ENCODE measurements around the gene TDRD9. TPM values are rescaled to one million over a fixed set of nuclear protein-coding genes. Genes with fewer than 3 reads are reported as not detected.

TDRD9 gene
- total RNA-seq, 1 donor from 2014 or later: 0.75 TPM

- no peak for ATAC-seq
These were observed 46.3 kb downstream of the TDRD9 start for GRCh38 chr14:103974575-103974974.

GRCh38 chr14:103980623-103981238 lies 52.5 kb downstream of the TDRD9 start:
- DNase-seq (ENCODE audit: low spot score) (peak; percentile 75), ATAC-seq (peak; percentile 55)

More at GRCh38 chr14:103974575-103974974, 46.3 kb downstream of the TDRD9 start:
- no peak for DNase-seq (ENCODE audit: low spot score)

GRCh38 chr14:103984196-103984595 lies 55.9 kb downstream of the TDRD9 start:
- no peak for DNase-seq (ENCODE audit: low spot score)
- no peak for ATAC-seq

- DNase-seq (ENCODE audit: low spot score): no peak
- no peak for ATAC-seq
These were observed 60.8 kb downstream of the TDRD9 start for GRCh38 chr14:103989034-103989433.

- no peak for DNase-seq (ENCODE audit: low spot score)
- no peak for ATAC-seq
These were observed 61.7 kb downstream of the TDRD9 start for GRCh38 chr14:103989964-103990363.

- no peak for ATAC-seq
- DNase-seq (ENCODE audit: low spot score): no peak
These were observed 66.4 kb downstream of the TDRD9 start for GRCh38 chr14:103994535-103995184.

- ATAC-seq (no peak), DNase-seq (ENCODE audit: low spot score) (no peak)
These were observed 67.6 kb downstream of the TDRD9 start for GRCh38 chr14:103995876-103996275.

- DNase-seq (ENCODE audit: low spot score) (no peak), ATAC-seq (no peak)
These were observed 69.1 kb downstream of the TDRD9 start for GRCh38 chr14:103997391-103997790.

- no peak for ATAC-seq
These were observed 69.8 kb downstream of the TDRD9 start for GRCh38 chr14:103998027-103998426.

GRCh38 chr14:103999795-104000440 lies 71.7 kb downstream of the TDRD9 start:
- ATAC-seq (no peak), DNase-seq (ENCODE audit: low spot score) (no peak)

More at GRCh38 chr14:103998027-103998426, 69.8 kb downstream of the TDRD9 start:
- no peak for DNase-seq (ENCODE audit: low spot score)

- no peak for ATAC-seq
- DNase-seq (ENCODE audit: low spot score): no peak
These were observed 72.7 kb downstream of the TDRD9 start for GRCh38 chr14:104001003-104001402.

- no peak for ATAC-seq
- no peak for DNase-seq (ENCODE audit: low spot score)
These were observed 75.4 kb downstream of the TDRD9 start for GRCh38 chr14:104003616-104004015.

GRCh38 chr14:104004849-104005248 lies 76.6 kb downstream of the TDRD9 start:
- no peak for DNase-seq (ENCODE audit: low spot score)
- no peak for ATAC-seq

GRCh38 chr14:104005489-104005888 lies 77.2 kb downstream of the TDRD9 start:
- DNase-seq (ENCODE audit: low spot score): no peak

GRCh38 chr14:104007121-104007520 lies 78.9 kb downstream of the TDRD9 start:
- no peak for DNase-seq (ENCODE audit: low spot score)
- ATAC-seq: no peak

More at GRCh38 chr14:104005489-104005888, 77.2 kb downstream of the TDRD9 start:
- no peak for ATAC-seq

GRCh38 chr14:104009297-104009696 lies 81.0 kb downstream of the TDRD9 start:
- no peak for ATAC-seq

GRCh38 chr14:104011824-104012517 lies 83.7 kb downstream of the TDRD9 start:
- no peak for DNase-seq (ENCODE audit: low spot score)

More at GRCh38 chr14:104009297-104009696, 81.0 kb downstream of the TDRD9 start:
- no peak for DNase-seq (ENCODE audit: low spot score)

GRCh38 chr14:104014764-104015163 lies 86.5 kb downstream of the TDRD9 start:
- ATAC-seq: no peak
- DNase-seq (ENCODE audit: low spot score): no peak

More at GRCh38 chr14:104011824-104012517, 83.7 kb downstream of the TDRD9 start:
- ATAC-seq: no peak

- no peak for ATAC-seq
- no peak for DNase-seq (ENCODE audit: low spot score)
These were observed 88.8 kb downstream of the TDRD9 start for GRCh38 chr14:104016873-104017650.

GRCh38 chr14:104019029-104019428 lies 90.8 kb downstream of the TDRD9 start:
- no peak for ATAC-seq

GRCh38 chr14:104019806-104020205 lies 91.5 kb downstream of the TDRD9 start:
- no peak for ATAC-seq
- no peak for DNase-seq (ENCODE audit: low spot score)

More at GRCh38 chr14:104019029-104019428, 90.8 kb downstream of the TDRD9 start:
- DNase-seq (ENCODE audit: low spot score): no peak
